Esophagus squamous epithelium (tissue), 5 donors: Measurements from ENCODE around the gene CCND2. TPM values are rescaled to one million over a fixed set of nuclear protein-coding genes. Genes with fewer than 3 reads are reported as not detected.

Experiments used
- DNase-seq: peaks from one replicate; lab custom pipeline; 2025; lab: John Stamatoyannopoulos, UW
- H3K27ac ChIP-seq, 4 donors: fragments of 200-600 bp; sonication (generic); one replicate each; pipeline ENCODE4 v1.5.1; 2016 to 2019; ENCODE audit warnings: mild to moderate bottlenecking in 1 of 4
- H3K27me3 ChIP-seq, 4 donors: fragments of 200-600 bp; sonication (generic); 1 replicate in 3 of 4; 2 replicates in 1 of 4; pipeline versions ENCODE4 v1.5.1 to v1.6.0; 2017 to 2021; ENCODE audit warnings: antibody characterized with exemption in 1 of 4
- H3K36me3 ChIP-seq, 3 donors: fragments of 200-600 bp; sonication (generic); one replicate each; pipeline ENCODE4 v1.5.1; 2016 to 2019
- H3K4me1 ChIP-seq, 3 donors: fragments of 200-600 bp; sonication (generic); one replicate each; pipeline ENCODE4 v1.5.1; 2017 to 2019
- H3K4me3 ChIP-seq, 4 donors: fragments of 200-600 bp; sonication (generic); 1 replicate in 3 of 4; 2 replicates in 1 of 4; pipeline ENCODE4 v1.5.1; 2016 to 2019; ENCODE audit warnings: mild to moderate bottlenecking in 2 of 4, moderate library complexity in 1 of 4
- H3K9me3 ChIP-seq, 3 donors: fragments of 200-600 bp; sonication (generic); one replicate each; pipeline ENCODE4 v1.5.1; 2016 to 2019
- CTCF ChIP-seq, 6 experiments: fragments of 450-650 bp in 4 of 6; fragments of 200-600 bp in 2 of 6; sonication (generic) in 2 of 6; IDR thresholded peaks; one replicate each; pipeline ENCODE4 v1.5.1; 2016 to 2019; ENCODE audit warnings: antibody characterized with exemption in 6 of 6, mild to moderate bottlenecking in 4 of 6, moderate library complexity in 4 of 6
- POLR2A ChIP-seq, 4 donors: fragments of 450-650 bp; IDR thresholded peaks; one replicate each; pipeline ENCODE4 v1.6.1; 2017; ENCODE audit warnings: antibody characterized with exemption in 4 of 4, mild to moderate bottlenecking in 4 of 4, moderate library complexity in 3 of 4
- WGBS, 2 donors: methylation state at CpG; one replicate each; pipeline ENCODE4 v1.1.5; 2018; 5-methylcytosine and 5-hydroxymethylcytosine counted together
- intact Hi-C: fragments of 100-400 bp; cut with DNase I; formaldehyde crosslinking; loops from one replicate; pipeline ENCODE4 v1.15.0; 2022
- total RNA-seq, 4 donors: library from RNA; depleted of rRNA; stranded (reverse); fragments of >200 nt; gene quantifications; one replicate each; pipeline ENCODE4 v1.1.0, GENCODE V29; 2016
- donor health status: DM: yes; HTN: yes; CAD: no.

The CCND2 gene
- total RNA-seq, 4 donors from 2014 or later = 13.9 to 49.8 (median 35.9) TPM

GRCh38 chr12:4244868-4245267, 28.7 kb upstream of the CCND2 start:
- no peaks in the 10 kb centered on the region for H3K4me1 ChIP-seq
- H3K27me3 ChIP-seq = peaks cover 0 to 50% (median 0%) of the 10 kb centered on the region in 4 donors
- TF ChIP-seq CTCF (IDR thresholded peaks at IDR 0.05) = no peak
- no peak for TF ChIP-seq POLR2A (IDR thresholded peaks at IDR 0.05)
- intact Hi-C loops = no loop called here
- no peak for DNase-seq
- H3K27ac ChIP-seq = no peak overlapping the region
- 55 to 71% methylated on average over 8 to 9 of the region's 9 CpGs for WGBS, 2 donors
- no peak overlapping the region for H3K4me3 ChIP-seq
- no peaks in the 10 kb centered on the region for H3K9me3 ChIP-seq
- no peaks in the 10 kb centered on the region for H3K36me3 ChIP-seq

GRCh38 chr12:4245446-4245845, 28.1 kb upstream of the CCND2 start:
- 52 to 73% methylated on average over 2 to 3 of the region's 4 CpGs for WGBS, 2 donors
- no peak overlapping the region for H3K27ac ChIP-seq
- peaks cover 0 to 48% (median 0%) of the 10 kb centered on the region in 4 donors for H3K27me3 ChIP-seq
- H3K9me3 ChIP-seq = no peaks in the 10 kb centered on the region
- no peak for TF ChIP-seq POLR2A (IDR thresholded peaks at IDR 0.05)
- TF ChIP-seq CTCF (IDR thresholded peaks at IDR 0.05) = no peak
- H3K4me3 ChIP-seq = no peak overlapping the region
- intact Hi-C loops = no loop called here
- no peaks in the 10 kb centered on the region for H3K4me1 ChIP-seq
- H3K36me3 ChIP-seq = no peaks in the 10 kb centered on the region
- DNase-seq = no peak

GRCh38 chr12:4246116-4246515, 27.4 kb upstream of the CCND2 start:
- DNase-seq = no peak
- 56% methylated on average over 5 of the region's 5 CpGs for WGBS, 2 donors
- TF ChIP-seq CTCF (IDR thresholded peaks at IDR 0.05) (no peak), POLR2A (IDR thresholded peaks at IDR 0.05) (no peak)
- Histone ChIP-seq H3K9me3 (no peaks in the 10 kb centered on the region), H3K4me3 (no peak overlapping the region), H3K27ac (no peak overlapping the region), H3K27me3 (peaks cover 0 to 44% (median 0%) of the 10 kb centered on the region in 4 donors), H3K36me3 (no peaks in the 10 kb centered on the region), H3K4me1 (no peaks in the 10 kb centered on the region)
- intact Hi-C loops = no loop called here

GRCh38 chr12:4250691-4251090, 22.9 kb upstream of the CCND2 start:
- H3K27ac ChIP-seq = no peak overlapping the region
- no peak overlapping the region for H3K4me3 ChIP-seq
- no peaks in the 10 kb centered on the region for H3K4me1 ChIP-seq
- peaks cover 0 to 24% (median 0%) of the 10 kb centered on the region in 4 donors for H3K27me3 ChIP-seq
- intact Hi-C loops = no loop called here
- no peak for DNase-seq
- H3K36me3 ChIP-seq = no peaks in the 10 kb centered on the region
- no peaks in the 10 kb centered on the region for H3K9me3 ChIP-seq
- WGBS, 2 donors = 54 to 70% methylated on average over 2 to 8 of the region's 8 CpGs
- no peak for TF ChIP-seq CTCF (IDR thresholded peaks at IDR 0.05)
- no peak for TF ChIP-seq POLR2A (IDR thresholded peaks at IDR 0.05)

GRCh38 chr12:4251216-4251891, 22.2 kb upstream of the CCND2 start:
- H3K27me3 ChIP-seq = peaks cover 0 to 24% (median 0%) of the 10 kb centered on the region in 4 donors
- no peak for TF ChIP-seq POLR2A (IDR thresholded peaks at IDR 0.05)
- TF ChIP-seq CTCF (IDR thresholded peaks at IDR 0.05) = no peak
- WGBS, 2 donors = 54 to 70% methylated on average over 4 to 6 of the region's 6 CpGs
- no peak for DNase-seq
- no peaks in the 10 kb centered on the region for H3K9me3 ChIP-seq
- intact Hi-C loops = no loop called here
- no peak overlapping the region for H3K27ac ChIP-seq
- H3K36me3 ChIP-seq = no peaks in the 10 kb centered on the region
- H3K4me3 ChIP-seq = no peak overlapping the region
- H3K4me1 ChIP-seq = no peaks in the 10 kb centered on the region
